ENCODE data around the gene CNKSR2. TPM values are rescaled to one million over a fixed set of nuclear protein-coding genes. Genes with fewer than 3 reads are reported as not detected.

The CNKSR2 gene
- total RNA-seq, 4 donors from 2014 or later = 4.8 to 20.2 TPM; not detected in 2

GRCh38 chrX:21612154-21612553, 237.9 kb downstream of the CNKSR2 start:
- Histone ChIP-seq H3K9me3 (no peaks in the 10 kb centered on the region), H3K36me3 (no peaks in the 10 kb centered on the region), H3K27me3 (no peaks in the 10 kb centered on the region), H3K27ac (no peak overlapping the region), H3K4me1 (no peaks in the 10 kb centered on the region), H3K4me3 (no peak overlapping the region)
- TF ChIP-seq POLR2A (IDR thresholded peaks at IDR 0.05) (no peak), CTCF (IDR thresholded peaks at IDR 0.05) (no peak)
- no peak for DNase-seq
- intact Hi-C loops (cut with DNase I; ENCODE audit: low total_unique reads) = no loop called here

- TF ChIP-seq CTCF (IDR thresholded peaks at IDR 0.05) (no peak), POLR2A (IDR thresholded peaks at IDR 0.05) (no peak)
- Histone ChIP-seq H3K9me3 (no peaks in the 10 kb centered on the region), H3K36me3 (no peaks in the 10 kb centered on the region), H3K4me3 (no peak overlapping the region), H3K4me1 (no peaks in the 10 kb centered on the region), H3K27me3 (no peaks in the 10 kb centered on the region), H3K27ac (no peak overlapping the region)
- intact Hi-C loops (cut with DNase I; ENCODE audit: low total_unique reads) = no loop called here
- DNase-seq = no peak
Measured at GRCh38 chrX:21616386-21616785, 242.2 kb downstream of the CNKSR2 start.

GRCh38 chrX:21620234-21620633, 246.0 kb downstream of the CNKSR2 start:
- Histone ChIP-seq H3K9me3 (no peaks in the 10 kb centered on the region), H3K27me3 (no peaks in the 10 kb centered on the region), H3K4me3 (no peak overlapping the region), H3K27ac (no peak overlapping the region), H3K36me3 (no peaks in the 10 kb centered on the region), H3K4me1 (no peaks in the 10 kb centered on the region)
- no peak for TF ChIP-seq CTCF (IDR thresholded peaks at IDR 0.05)
- no peak for TF ChIP-seq POLR2A (IDR thresholded peaks at IDR 0.05)
- no peak for DNase-seq
- intact Hi-C loops (cut with DNase I; ENCODE audit: low total_unique reads) = no loop called here

- no peak for TF ChIP-seq CTCF (IDR thresholded peaks at IDR 0.05)
- Histone ChIP-seq H3K27me3 (no peaks in the 10 kb centered on the region), H3K4me1 (no peaks in the 10 kb centered on the region), H3K36me3 (no peaks in the 10 kb centered on the region), H3K9me3 (no peaks in the 10 kb centered on the region), H3K27ac (no peak overlapping the region), H3K4me3 (no peak overlapping the region)
- intact Hi-C loops (cut with DNase I; ENCODE audit: low total_unique reads) = no loop called here
- DNase-seq = no peak
Measured at GRCh38 chrX:21623778-21624501, 249.7 kb downstream of the CNKSR2 start.

GRCh38 chrX:21632027-21632426, 257.8 kb downstream of the CNKSR2 start:
- intact Hi-C loops (cut with DNase I; ENCODE audit: low total_unique reads) = no loop called here
- H3K4me3 ChIP-seq = no peak overlapping the region
- no peaks in the 10 kb centered on the region for H3K27me3 ChIP-seq
- no peaks in the 10 kb centered on the region for H3K4me1 ChIP-seq
- no peaks in the 10 kb centered on the region for H3K9me3 ChIP-seq
- no peaks in the 10 kb centered on the region for H3K36me3 ChIP-seq
- TF ChIP-seq POLR2A (IDR thresholded peaks at IDR 0.05) (no peak), CTCF (IDR thresholded peaks at IDR 0.05) (no peak)
- no peak overlapping the region for H3K27ac ChIP-seq
- no peak for DNase-seq

Data from uterus (tissue), 4 donors.